T-helper 2 cell treated with Interferon-gamma antibody and Interleukin-4, amounts not matched to agents 100 ng/mL and 5 ng/mL, for 36 hours (primary cell): ENCODE measurements around the gene CIB2. TPM values are rescaled to one million over a fixed set of nuclear protein-coding genes. Genes with fewer than 3 reads are reported as not detected.

ENCODE experiments used
- total RNA-seq: library from RNA; stranded (reverse); gene quantifications from 2 replicates; pipeline ENCODE4 v1.2.3, GENCODE V29; 2022

Gene CIB2
- total RNA-seq, 1 donor from 2014 or later, result 1.8 TPM

Other genes with a start within 250 kb of the CIB2 start
- 83.8 and 84.0 TPM in 2 replicates for gene TBC1D2B, start 53.7 kb downstream of the CIB2 start, total RNA-seq
- 0.11 and 0.34 TPM in 2 replicates for gene SH2D7, start 38.9 kb downstream of the CIB2 start, total RNA-seq
- gene IDH3A, start 17.9 kb upstream of the CIB2 start, total RNA-seq, result 115 and 119 TPM in 2 replicates
- not detected in 2 replicates for gene ACSBG1, start 103.1 kb upstream of the CIB2 start, total RNA-seq
- 39.2 and 39.5 TPM in 2 replicates for gene DNAJA4, start 133.1 kb upstream of the CIB2 start, total RNA-seq
- gene SKIC8, start 168.2 kb upstream of the CIB2 start, total RNA-seq, result 46.0 and 46.2 TPM in 2 replicates
- 0.52 TPM in 1 of 2 replicates, not detected in the other for gene CRABP1, start 208.9 kb upstream of the CIB2 start, total RNA-seq